Stimulated activated CD4-positive, alpha-beta T cell treated with anti-CD3 and anti-CD28 coated beads, Interleukin-4, amount 100 ng/mL, for 1 hour (primary cell): ENCODE results near the gene ERMAP.

Experiments
- DNase-seq: peaks from one replicate; pipeline ENCODE4 v3.0.0-alpha.2; 2020

Gene ERMAP

DNA sequence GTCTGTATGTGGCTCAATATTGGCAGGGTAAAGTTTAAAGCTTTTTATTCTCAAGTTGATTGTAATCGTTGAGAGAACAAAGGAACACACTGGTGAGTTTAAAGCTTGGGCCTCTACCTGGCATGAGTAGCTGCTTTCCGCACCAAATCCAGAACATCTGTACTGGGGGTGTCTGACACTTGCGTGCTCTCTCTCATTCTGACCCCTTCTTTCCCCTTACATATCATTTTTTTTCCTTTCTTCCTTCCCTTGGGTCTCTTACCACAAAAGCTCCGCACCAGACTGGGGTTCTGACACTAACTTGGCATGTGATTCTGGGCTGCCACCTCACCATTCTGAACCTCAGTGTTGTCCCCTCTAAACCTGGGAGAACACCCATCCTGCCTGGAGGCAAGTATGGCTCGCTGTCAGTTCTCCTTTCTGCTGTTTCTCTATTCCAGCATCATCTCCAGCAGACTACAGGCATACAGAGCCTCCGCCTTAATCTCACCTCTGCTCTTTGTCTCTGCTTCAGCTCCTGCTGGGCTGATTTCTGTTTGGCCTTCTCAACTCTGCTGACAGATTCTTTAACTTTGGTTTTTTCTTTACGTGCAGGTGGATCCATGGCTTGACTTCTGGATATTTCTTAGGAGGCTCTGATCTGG lies 859 bp upstream of the ERMAP start:
- DNase-seq: no peak

DNA sequence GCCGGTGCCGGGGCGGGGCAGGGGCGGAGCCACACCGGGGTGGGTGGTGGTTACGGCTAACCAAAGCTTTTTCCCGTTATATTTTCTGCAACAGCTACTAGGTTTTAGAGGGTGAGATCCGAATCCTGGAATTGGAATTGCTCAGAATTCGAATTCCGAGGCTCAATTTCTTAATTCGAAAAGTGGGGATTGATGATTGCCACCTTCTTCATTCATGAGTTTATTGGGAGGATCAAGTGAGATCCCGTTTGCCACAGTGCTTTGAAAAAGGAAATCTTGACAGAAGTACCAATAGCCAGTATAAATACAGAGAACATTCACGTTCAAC lies 482 bp downstream of the ERMAP start:
- no peak for DNase-seq

DNA sequence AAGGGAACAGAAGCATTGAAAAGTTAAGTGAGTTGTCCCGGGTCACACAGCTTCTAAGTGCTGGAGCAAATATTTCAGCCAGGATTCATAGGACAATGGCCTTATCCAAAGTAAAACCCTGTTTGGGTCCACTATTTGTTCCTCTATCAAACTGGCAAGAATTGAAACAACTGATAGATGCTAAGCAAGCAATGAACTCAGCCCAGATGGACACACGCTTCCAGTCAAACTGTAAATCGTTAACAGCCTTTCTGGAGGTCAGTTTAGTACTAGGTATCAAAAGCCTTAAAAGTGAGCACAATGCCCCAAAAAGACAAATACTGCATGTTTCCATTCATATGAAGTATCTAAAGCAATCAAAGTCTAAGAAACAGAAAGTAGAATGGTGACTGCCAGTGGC lies 1.1 kb downstream of the ERMAP start:
- DNase-seq: no peak

DNA sequence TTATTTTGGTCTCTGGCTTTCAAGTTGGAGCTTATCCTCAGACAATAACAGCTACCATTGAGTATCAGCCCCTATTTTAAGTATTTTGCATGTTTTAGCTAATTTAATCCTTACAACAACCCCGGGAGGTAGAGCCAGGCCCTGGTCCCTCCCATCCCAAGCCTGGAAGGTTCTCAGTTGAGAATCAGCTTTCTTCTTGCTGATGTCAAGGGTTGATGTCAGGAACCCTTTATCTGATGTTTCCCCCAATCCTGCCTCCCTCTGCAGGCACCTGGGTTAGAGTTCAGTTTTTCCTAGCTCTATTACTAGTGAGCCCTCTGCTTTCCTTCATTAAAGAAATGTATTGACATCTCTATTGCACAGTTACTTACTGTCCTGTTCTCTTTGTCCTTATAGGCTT lies 3.9 kb downstream of the ERMAP start:
- no peak for DNase-seq

DNA sequence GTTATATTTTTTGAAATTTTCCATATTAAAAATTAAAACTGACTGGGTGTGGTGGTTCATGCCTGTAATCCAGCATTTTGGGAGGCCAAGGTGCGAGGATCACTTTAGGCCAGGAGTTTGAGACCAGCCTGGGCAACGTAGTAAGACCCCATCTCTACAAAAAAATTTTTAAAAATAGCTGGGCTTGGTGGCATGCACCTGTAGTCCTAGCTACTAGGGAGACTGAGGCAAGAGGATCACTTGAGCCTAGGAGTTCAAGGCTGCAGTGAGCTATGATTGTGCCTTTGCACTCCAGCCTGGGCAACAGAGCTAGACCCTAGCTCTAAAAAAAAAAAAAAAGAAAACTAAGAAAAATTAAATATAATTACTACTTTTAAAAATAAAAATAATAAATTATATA lies 4.8 kb downstream of the ERMAP start:
- no peak for DNase-seq

DNA sequence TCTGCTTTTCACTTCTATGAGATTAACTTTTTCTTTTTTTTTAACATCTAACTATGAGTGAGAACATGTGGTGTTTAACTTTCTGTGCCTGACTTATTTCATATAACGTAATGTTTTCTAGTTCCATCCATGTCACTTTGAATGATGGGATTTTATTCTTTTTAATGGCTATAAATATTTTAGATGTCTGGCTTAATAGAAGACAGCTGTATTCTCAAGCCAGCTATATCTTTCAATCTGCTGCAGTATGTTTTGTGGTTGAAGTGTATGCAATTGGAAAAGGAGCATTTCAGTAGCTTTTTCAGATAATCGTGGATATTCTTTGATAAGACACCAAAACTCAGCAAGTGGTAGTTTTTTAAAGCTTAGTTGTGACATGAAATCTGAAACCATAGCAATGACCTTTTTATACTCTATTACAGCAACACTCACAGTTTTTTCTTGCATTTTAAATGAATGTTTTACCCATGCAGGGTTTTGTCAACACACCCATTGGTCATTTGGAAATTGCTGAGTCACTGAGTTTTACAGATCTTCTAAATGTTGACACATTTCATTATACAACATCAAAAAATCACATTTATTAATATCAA lies 6.0 kb downstream of the ERMAP start:
- no peak for DNase-seq

DNA sequence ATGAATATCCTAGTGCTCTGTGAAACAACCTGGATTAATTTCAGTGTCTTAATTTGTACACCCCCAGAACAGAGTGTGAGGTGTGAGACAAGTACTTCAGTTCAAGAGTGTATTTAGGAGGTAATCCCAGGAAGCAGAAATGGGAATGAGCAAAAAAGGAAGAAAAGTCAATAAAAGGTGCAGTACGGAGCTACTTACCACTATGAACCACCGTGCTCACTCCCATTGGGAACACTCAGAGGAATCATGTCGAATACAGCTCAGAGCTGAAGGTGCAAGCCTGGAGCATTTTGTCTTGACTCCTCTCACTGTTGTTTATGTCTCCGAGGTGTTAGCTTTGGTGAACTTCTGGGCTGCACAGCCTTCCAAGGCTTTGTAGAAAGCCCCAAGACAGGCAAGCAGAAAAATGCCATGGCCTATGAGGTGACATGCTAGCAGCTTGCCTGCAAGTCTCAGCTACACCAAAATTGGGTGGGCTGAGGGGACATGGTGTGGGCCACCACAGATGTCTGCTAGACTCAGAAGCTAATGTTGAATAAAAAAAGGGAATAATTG lies 7.6 kb downstream of the ERMAP start:
- no peak for DNase-seq

DNA sequence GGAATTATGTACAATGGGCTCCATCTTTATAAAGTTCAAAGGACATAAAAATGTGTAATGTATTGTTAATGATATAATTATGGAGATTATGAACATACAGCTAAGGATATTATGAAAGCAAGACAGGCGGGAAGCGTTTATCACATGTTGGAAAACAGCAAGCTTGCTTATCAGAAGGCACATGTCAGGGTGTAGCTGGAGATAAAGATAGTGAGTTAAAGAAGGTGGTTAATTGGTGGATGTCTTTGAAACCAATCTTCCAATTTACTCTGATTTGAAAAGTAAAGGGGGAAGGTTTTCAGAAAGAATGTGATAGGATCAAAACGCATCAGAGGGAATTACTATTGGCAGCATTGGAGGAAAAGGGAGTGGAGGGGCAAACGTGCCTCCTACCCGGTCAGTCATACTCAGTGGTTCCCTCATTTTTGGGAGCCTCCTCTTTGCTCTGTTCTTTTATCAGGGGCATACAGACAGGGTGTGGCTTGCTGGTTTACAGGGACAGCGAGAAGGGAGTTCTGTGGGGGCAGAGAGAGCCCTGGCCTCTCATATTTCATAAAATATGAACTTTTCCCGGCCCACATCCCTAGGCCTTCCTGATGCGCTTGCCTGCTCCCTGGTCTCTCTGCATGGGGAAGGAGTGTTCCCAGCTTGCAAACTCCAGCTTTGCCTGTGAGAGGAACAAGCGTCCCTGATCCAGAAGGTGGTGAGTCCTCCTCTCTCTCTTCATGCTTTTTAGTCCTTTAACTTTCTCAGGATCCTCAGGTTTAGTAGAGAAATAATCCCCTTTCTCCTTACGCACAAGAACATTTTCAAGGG lies 8.3 kb downstream of the ERMAP start:
- DNase-seq: no peak

DNA sequence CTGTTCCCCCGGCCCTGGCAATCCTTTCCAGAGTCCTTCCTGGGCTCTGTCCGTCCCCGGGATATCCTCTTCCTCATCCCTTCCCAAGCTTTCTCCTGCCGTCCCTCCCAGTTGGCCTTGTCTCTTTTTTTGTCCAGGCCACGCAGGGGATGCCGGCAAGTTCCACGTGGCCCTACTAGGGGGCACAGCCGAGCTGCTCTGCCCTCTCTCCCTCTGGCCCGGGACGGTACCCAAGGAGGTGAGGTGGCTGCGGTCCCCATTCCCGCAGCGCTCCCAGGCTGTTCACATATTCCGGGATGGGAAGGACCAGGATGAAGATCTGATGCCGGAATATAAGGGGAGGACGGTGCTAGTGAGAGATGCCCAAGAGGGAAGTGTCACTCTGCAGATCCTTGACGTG lies 13.7 kb downstream of the ERMAP start:
- DNase-seq: no peak

DNA sequence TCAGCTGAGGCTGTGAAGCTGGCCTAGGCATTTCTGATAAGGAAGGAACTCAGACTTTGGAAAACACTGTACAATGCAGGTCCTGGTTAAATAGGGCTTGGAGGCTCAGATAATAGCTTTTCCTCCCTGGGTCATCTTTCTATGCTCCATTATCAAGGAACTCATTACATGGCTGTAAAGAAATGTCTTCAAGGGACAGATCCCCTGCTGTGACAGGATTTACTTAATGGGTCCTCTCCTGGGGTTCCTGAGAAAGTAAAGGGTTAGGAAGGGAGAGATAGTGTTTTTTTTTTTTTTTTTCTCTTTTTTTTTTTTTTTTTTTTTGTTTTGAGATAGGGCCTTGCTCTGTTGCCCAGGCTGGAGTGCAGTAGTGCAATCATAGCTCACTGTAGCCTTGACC lies 14.4 kb downstream of the ERMAP start:
- DNase-seq: no peak

DNA sequence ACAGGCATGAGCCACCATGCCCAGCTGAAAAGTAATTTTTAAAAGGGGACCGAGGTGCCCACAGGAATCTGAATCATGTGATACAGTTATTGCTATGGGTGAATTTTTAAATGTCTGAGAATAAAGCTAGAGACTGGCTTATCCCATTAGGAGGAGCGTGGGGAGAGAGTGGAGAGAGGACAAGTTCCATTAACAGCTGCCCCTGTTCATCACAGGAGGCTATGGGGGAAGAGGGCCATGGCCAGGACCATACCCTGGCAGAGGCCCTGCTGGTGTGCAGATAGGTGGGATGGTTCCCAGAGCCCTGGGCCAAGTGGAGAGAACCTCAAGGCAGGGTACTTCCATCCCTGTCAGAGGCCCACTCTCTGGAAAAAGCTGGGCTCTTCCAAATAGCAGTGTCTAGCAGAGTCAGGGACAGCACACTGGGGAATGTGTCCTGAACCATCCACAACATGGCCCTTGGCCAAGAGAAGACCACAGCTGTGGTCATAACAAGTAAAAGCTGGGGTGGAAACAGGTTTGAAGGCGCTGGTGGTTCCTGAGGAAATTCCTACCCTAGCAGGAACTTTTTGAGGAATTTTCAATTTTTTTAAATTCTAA lies 15.8 kb downstream of the ERMAP start:
- no peak for DNase-seq

DNA sequence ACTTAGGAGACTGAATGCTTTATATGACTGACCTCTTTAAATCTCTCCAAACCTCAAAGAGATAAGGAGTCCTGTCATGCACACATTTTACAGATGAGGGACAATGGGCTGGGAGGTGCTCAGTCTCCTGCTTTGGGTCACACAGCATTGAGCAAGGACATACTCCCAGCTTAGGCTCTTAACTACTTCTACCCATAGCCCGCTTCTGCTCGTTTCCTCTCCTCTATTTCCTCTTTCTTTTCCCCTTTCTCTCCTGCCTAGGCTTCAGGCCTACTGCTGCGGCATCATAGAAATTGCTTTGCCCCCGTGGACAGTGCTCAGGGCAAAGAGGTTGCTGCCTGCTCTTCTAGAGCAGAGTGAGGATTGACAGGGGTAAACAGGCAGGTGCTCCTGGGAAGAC lies 17.1 kb downstream of the ERMAP start:
- no peak for DNase-seq

DNA sequence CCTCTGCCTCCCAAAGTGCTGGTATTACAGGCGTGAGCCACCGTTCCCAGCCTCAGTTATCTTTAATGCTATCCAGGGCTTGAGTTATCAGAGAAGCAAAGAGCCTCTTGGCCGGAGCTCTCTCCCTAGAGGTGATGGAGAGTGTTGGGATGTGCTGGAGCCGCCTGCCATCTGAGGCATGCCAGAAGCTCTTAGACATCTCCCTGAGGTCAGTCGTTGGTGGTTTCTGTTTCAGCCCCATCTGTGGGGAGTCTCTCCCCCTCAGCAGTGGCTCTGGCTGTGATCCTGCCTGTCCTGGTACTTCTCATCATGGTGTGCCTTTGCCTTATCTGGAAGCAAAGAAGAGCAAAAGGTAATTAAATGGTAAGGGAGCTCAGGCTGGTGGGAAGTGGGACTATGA lies 17.9 kb downstream of the ERMAP start:
- no peak for DNase-seq

DNA sequence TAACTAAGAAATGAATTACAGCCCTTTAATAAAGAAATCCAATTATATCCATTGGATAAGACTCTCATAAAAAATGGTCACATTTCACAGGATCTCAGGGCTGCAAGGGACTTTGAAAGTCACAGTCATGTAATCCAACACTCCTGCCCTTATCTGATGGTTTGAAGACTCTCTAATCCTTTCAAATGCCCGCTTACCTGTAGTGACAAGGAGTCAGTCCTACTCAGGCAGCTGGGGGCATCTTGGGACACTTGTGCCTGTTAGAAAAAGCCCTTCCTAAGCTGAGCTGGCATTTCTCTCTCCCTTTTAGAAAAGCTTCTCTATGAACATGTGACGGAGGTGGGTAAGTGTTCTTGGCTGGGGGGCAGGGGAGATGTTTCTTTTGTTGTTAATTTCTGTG lies 18.5 kb downstream of the ERMAP start:
- no peak for DNase-seq

DNA sequence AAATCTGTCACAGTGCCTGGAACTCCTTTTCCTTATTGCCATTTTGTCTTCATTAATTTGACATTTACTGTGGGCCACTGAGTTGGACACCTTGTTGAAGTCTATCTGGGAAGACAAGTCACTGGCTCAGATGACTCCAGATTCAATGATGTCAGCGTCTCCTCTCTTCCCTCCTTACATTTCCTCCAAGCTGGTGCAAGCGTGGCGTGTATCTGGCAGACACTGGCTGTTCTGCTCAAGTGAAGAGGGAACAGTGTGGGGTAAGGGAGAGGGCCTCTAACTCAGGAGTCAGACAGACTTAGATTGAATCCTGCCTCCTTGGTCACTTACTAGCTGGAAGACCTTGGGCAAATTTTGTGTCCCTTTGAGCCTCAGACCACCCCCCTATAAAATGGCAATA lies 20.8 kb downstream of the ERMAP start:
- DNase-seq: no peak

DNA sequence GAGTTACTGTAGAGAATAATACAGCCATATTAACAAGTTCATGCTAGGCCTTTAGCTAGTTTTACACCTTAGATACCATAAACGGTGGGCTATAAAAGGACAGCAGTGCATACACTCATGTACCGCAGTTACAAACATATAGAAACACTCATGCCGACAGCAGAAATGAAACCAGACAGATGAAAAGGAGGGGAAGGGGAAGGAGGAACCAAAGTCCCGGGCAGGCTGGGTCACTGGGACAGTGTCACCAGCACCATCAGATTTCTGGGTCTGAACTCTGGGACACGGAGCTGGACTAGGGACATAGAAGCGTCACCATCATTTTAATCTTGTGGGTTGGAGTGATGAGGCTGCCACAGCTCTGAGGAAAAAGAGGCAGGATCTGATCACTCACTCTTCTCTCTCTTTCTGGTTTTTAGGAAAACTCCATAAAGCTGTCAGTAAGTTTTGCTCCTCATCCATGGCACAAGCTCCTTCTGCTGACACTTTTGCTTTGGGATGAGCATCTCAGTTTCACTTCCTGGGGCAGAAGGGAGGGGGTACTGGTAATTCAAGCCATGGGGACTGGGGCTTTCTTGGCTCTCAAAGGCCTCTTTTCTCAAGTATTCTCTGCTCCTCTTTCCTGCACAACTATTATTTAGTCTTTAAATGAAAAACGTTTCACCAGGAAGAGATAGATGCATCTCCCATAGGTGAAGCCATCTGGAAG lies 21.7 kb downstream of the ERMAP start:
- no peak for DNase-seq

DNA sequence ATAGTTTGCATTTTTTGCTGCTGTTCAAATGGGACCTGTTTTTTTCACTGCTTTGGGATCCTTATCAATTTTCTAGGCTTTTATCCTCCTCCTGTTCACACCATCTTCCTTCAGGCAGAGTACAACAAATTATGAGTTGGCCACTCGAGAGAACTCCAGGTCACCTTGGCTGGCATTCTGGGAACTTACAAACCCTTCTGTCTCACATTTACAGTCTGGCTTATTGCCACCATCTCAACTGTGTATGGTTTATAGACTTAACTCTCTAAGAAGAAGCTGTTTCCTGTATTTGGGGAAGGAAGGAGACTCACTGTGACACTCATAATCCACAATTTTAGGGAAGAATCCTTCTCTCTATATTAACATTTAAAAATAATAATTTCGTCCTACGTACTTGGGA lies 24.1 kb downstream of the ERMAP start:
- DNase-seq: no peak

DNA sequence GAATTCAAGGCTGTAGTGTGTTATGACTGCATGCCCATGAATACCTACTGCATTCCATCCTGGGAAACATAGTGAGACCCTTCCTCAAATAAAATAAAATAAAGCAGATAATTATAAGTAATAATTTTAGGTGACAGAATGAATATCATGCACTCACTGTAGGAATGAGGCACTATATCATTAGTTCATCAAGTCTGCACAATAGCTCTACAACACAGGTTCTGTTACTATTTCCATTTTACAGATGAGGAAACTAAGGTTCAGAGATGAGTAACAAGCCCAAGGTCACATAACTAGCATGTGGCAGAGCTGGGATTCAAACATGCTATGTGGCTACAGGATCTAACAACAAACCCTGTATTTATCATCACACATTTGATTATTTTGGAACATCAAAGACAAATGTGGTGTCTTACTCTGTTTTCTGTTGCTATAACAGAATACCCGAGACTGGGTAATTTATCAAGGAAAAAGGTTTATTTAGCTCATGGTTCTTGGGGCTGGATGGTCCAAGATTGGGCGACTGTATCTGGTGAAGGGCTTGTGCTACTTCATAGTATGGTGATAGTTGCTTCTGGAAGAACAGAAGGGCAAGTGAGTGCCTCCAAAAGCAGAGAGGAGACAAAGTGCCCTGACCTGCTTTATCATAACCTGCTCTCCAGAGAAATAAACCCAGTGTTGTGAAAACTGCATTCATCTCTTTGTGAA lies 24.7 kb downstream of the ERMAP start:
- DNase-seq: no peak

DNA sequence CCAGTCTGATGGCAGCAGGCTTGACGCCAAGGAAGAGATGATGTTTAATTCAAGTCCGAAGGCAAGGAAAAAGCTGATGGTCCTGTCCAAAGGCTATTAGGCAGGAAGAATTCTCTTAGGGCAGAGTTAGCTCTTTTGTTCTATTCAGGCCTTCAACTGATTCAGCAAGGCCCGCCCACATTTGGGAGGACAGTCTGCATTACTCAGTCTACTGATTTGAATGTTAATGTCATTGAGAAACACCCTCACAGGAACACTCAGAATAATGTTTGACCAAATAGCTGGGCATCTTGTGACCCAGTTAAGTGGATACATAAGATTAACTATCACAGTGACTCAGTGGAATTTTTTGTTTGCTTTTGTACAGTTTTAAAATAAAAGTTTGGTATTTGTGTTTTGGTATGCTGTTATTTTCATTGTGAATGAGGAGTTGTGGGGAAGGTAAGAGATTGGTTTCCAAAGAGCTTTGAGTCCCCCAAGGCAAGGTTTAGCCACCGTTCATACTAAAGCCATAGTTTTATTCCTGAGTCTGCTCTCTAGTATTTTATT lies 27.7 kb downstream of the ERMAP start:
- no peak for DNase-seq

DNA sequence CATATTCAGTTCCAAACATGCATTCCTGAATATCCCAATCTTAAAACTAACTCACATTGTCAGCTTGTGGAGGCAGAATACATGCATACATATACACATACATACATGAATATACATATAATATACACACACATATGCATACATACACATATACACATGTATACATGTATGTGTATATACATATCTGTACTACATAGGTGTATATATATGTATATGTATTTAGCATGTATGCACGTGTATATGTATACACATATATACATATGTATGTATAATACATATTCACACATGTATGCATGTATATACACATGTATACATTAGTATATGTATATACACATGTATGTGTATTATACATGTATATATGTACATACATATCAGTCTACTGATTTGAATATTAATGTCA lies 28.3 kb downstream of the ERMAP start:
- no peak for DNase-seq

DNA sequence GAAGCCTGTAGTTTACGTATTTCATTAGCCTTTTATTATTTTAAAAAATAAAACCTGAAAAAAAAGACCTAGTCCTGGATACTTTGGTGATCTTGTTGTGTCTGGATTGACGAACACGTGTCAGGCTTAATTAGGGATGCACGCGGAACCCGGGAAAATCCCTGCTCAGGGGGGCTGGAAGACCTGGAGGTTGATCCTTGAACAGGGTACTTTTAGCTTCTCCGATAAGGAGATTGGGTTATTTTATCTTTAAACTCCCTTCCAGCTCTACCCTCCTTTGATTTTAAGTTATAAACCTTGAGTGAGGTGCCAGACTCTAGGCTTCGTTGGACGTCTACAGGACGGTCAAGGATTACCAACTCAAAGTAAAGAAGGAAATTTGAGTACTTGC lies 28.9 kb downstream of the ERMAP start:
- no peak for DNase-seq
